ENCODE measurements around the gene SEMA3E.
A peak's percentile ranks its signal among the peaks of the same experiment; 100 is the strongest.
"Not testable (repeated sequence)": the region's sequence is repeated elsewhere in the genome, so short reads cannot be mapped to it uniquely, and the experiment has no call there.

SEMA3E gene

GRCh38 chr7:83486957-83487356 is 162.0 kb downstream of the SEMA3E start:
- DNase-seq (ENCODE audit: low spot score): peak; percentile 10

- DNase-seq (ENCODE audit: low spot score): no peak
Observed at GRCh38 chr7:83486536-83486935, 162.4 kb downstream of the SEMA3E start.

- no peak for DNase-seq (ENCODE audit: low spot score)
Observed at GRCh38 chr7:83484826-83485225, 164.1 kb downstream of the SEMA3E start.

- no peak for DNase-seq (ENCODE audit: low spot score)
Observed at GRCh38 chr7:83484266-83484665, 164.7 kb downstream of the SEMA3E start.

GRCh38 chr7:83478616-83479015 is 170.3 kb downstream of the SEMA3E start:
- no peak for DNase-seq (ENCODE audit: low spot score)

- no peak for DNase-seq (ENCODE audit: low spot score)
Observed at GRCh38 chr7:83476511-83477050, 172.4 kb downstream of the SEMA3E start.

GRCh38 chr7:83475420-83475819 is 173.5 kb downstream of the SEMA3E start:
- no peak for DNase-seq (ENCODE audit: low spot score)

- no peak for DNase-seq (ENCODE audit: low spot score)
Observed at GRCh38 chr7:83472376-83472775, 176.6 kb downstream of the SEMA3E start.

GRCh38 chr7:83469491-83469890 is 179.4 kb downstream of the SEMA3E start:
- DNase-seq (ENCODE audit: low spot score): no peak

- DNase-seq (ENCODE audit: low spot score): no peak
Observed at GRCh38 chr7:83469076-83469475, 179.9 kb downstream of the SEMA3E start.

GRCh38 chr7:83468251-83468739 is 180.6 kb downstream of the SEMA3E start:
- DNase-seq (ENCODE audit: low spot score): peak; percentile 94

- DNase-seq (ENCODE audit: low spot score): no peak
Observed at GRCh38 chr7:83467493-83467892, 181.4 kb downstream of the SEMA3E start.

GRCh38 chr7:83466956-83467355 is 182.0 kb downstream of the SEMA3E start:
- no peak for DNase-seq (ENCODE audit: low spot score)

GRCh38 chr7:83466187-83466923 is 182.6 kb downstream of the SEMA3E start:
- DNase-seq (ENCODE audit: low spot score): no peak

GRCh38 chr7:83465643-83466042 is 183.3 kb downstream of the SEMA3E start:
- DNase-seq (ENCODE audit: low spot score): no peak

GRCh38 chr7:83461820-83462219 is 187.1 kb downstream of the SEMA3E start:
- not testable (repeated sequence) for DNase-seq (ENCODE audit: low spot score)

- DNase-seq (ENCODE audit: low spot score): not testable (repeated sequence)
Observed at GRCh38 chr7:83459930-83460653, 188.8 kb downstream of the SEMA3E start.

GRCh38 chr7:83459101-83459929 is 189.6 kb downstream of the SEMA3E start:
- not testable (repeated sequence) for DNase-seq (ENCODE audit: low spot score)

- no peak for DNase-seq (ENCODE audit: low spot score)
Observed at GRCh38 chr7:83457022-83457892, 191.7 kb downstream of the SEMA3E start.

GRCh38 chr7:83456413-83456812 is 192.5 kb downstream of the SEMA3E start:
- DNase-seq (ENCODE audit: low spot score): no peak

- no peak for DNase-seq (ENCODE audit: low spot score)
Observed at GRCh38 chr7:83455612-83456011, 193.3 kb downstream of the SEMA3E start.
